A549 (cell line): Measurements from ENCODE around the gene MYO5C.

Experiments used
- CTCF ChIP-seq: fragments of >200 bp; sonication (Bioruptor Twin); formaldehyde crosslinking; IDR thresholded peaks from 3 replicates; pipeline ENCODE4 v1.5.1; 2016
- JUN ChIP-seq, 2 experiments: fragments of >200 bp; sonication (Bioruptor Twin); formaldehyde crosslinking; IDR thresholded peaks; 2 replicates in 1 of 2; 3 replicates in 1 of 2; pipeline ENCODE4 v1.6.1; 2016 to 2017

DNA sequence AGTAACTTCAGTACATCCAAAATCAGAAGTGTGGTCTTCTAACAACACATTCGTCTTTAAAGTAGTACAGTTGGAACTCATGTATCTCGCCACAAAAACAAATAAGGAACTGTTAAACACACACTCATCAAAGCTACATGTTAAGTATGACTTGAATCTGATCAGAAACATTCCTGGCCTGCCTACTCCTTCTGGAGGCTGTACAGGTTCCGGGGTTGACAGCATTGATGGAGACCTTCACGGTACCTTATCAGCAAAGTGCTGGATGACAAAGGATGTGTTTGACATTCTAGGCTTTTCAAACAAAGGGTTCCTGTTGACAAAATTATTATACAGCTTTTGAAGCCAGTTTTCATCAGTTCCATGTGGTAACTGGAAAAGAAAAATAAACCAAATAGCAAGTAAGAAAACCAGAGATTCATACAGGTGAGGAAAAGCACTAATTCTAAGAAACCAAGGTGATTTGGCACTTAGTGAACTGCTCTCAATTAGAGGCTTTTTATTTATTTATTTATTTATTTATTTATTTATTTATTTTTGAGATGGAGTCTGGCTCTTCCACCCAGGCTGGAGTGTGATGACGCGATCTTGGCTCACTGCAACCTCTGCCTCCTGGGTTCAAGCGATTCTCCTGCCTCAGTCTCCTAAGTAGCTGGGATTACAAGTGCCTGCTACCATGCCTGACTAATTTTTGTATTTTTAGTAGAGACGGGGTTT lies 44.3 kb downstream of the MYO5C start:
- TF ChIP-seq CTCF, result no peak
- TF ChIP-seq JUN (IDR thresholded peaks at IDR 0.05), result no peak
